ENCODE measurements around the gene AAMP.
"Not testable (repeated sequence)": the region's sequence is repeated elsewhere in the genome, so short reads cannot be mapped to it uniquely, and the experiment has no call there.

The AAMP gene

GRCh38 chr2:218269900-218270720 lies at the start of gene AAMP, which contains the start of gene PNKD:
Gene AAMP, minus strand, starts transcription at chr2:218270137. Its CDS starts 51 bp downstream, at chr2:218270086.
Gene PNKD, plus strand, starts transcription at chr2:218270519. Its CDS starts 17 bp downstream, at chr2:218270536.
- peak; percentile 97 for DNase-seq (ENCODE audit: low read depth)

GRCh38 chr2:218318241-218318640 lies 48.3 kb upstream of the AAMP start:
- no peak for DNase-seq (ENCODE audit: low read depth)

- DNase-seq (ENCODE audit: low read depth): no peak
Observed at GRCh38 chr2:218317835-218318234, 47.9 kb upstream of the AAMP start.

- no peak for DNase-seq (ENCODE audit: low read depth)
Observed at GRCh38 chr2:218317303-218317630, 47.3 kb upstream of the AAMP start.

GRCh38 chr2:218315397-218315796 lies 45.5 kb upstream of the AAMP start:
- no peak for DNase-seq (ENCODE audit: low read depth)

GRCh38 chr2:218314764-218315163 lies 44.8 kb upstream of the AAMP start:
- not testable (repeated sequence) for DNase-seq (ENCODE audit: low read depth)

GRCh38 chr2:218313356-218313755 lies 43.4 kb upstream of the AAMP start:
- DNase-seq (ENCODE audit: low read depth): no peak

GRCh38 chr2:218312267-218312756 lies 42.4 kb upstream of the AAMP start:
- DNase-seq (ENCODE audit: low read depth): no peak

GRCh38 chr2:218311541-218312266 lies 41.8 kb upstream of the AAMP start:
- DNase-seq (ENCODE audit: low read depth): not testable (repeated sequence)

GRCh38 chr2:218310853-218311540 lies 41.1 kb upstream of the AAMP start:
- no peak for DNase-seq (ENCODE audit: low read depth)

GRCh38 chr2:218307415-218308090 lies 37.6 kb upstream of the AAMP start:
- DNase-seq (ENCODE audit: low read depth): no peak

GRCh38 chr2:218306184-218306920 lies 36.4 kb upstream of the AAMP start:
- DNase-seq (ENCODE audit: low read depth): no peak

GRCh38 chr2:218305383-218305782 lies 35.4 kb upstream of the AAMP start:
- DNase-seq (ENCODE audit: low read depth): no peak

- DNase-seq (ENCODE audit: low read depth): no peak
Observed at GRCh38 chr2:218301176-218301819, 31.4 kb upstream of the AAMP start.

GRCh38 chr2:218300141-218300540 lies 30.2 kb upstream of the AAMP start:
- no peak for DNase-seq (ENCODE audit: low read depth)

- no peak for DNase-seq (ENCODE audit: low read depth)
Observed at GRCh38 chr2:218298314-218298875, 28.5 kb upstream of the AAMP start.

- DNase-seq (ENCODE audit: low read depth): no peak
Observed at GRCh38 chr2:218296847-218297246, 26.9 kb upstream of the AAMP start.

GRCh38 chr2:218296200-218296599 lies 26.3 kb upstream of the AAMP start:
- no peak for DNase-seq (ENCODE audit: low read depth)

- no peak for DNase-seq (ENCODE audit: low read depth)
Observed at GRCh38 chr2:218295029-218295428, 25.1 kb upstream of the AAMP start.

GRCh38 chr2:218294430-218295022 lies 24.6 kb upstream of the AAMP start:
- DNase-seq (ENCODE audit: low read depth): no peak
